Sigmoid colon (tissue), 7 donors: ENCODE measurements around the gene CDK18. TPM values are rescaled to one million over a fixed set of nuclear protein-coding genes. Genes with fewer than 3 reads are reported as not detected.

ENCODE experiments used
- DNase-seq: peaks from one replicate; pipeline ENCODE4 v3.0.0-alpha.2; 2019
- H3K27ac ChIP-seq, 4 donors: fragments of 200-600 bp; sonication (generic); one replicate each; pipeline ENCODE4 v1.5.1; 2016 to 2019; ENCODE audit warnings: mild to moderate bottlenecking in 1 of 4
- H3K27me3 ChIP-seq, 3 donors: fragments of 200-600 bp; sonication (generic); one replicate each; pipeline ENCODE4 v1.5.1; 2019; ENCODE audit warnings: mild to moderate bottlenecking in 1 of 3
- H3K36me3 ChIP-seq, 4 donors: fragments of 200-600 bp; sonication (generic); one replicate each; pipeline ENCODE4 v1.5.1; 2016 to 2019
- H3K4me1 ChIP-seq, 4 donors: fragments of 200-600 bp; sonication (generic); one replicate each; pipeline ENCODE4 v1.5.1; 2017 to 2019
- H3K4me3 ChIP-seq, 4 donors: fragments of 200-600 bp; sonication (generic); one replicate each; pipeline ENCODE4 v1.5.1; 2017 to 2019; ENCODE audit warnings: mild to moderate bottlenecking in 2 of 4, moderate library complexity in 1 of 4
- H3K9me3 ChIP-seq, 4 donors: fragments of 200-600 bp in 3 of 4; sonication (generic) in 3 of 4; one replicate each; pipeline versions ENCODE4 v1.5.1 to v1.6.1; 2013 to 2019
- EP300 ChIP-seq, 4 donors: sonication (generic); formaldehyde crosslinking; IDR thresholded peaks; one replicate each; pipeline ENCODE4 v1.6.1; 2017; ENCODE audit warnings: antibody characterized with exemption in 4 of 4
- POLR2A ChIP-seq, 2 donors: fragments of 450-650 bp; IDR thresholded peaks; one replicate each; pipeline ENCODE4 v1.6.1; 2016; ENCODE audit warnings: antibody characterized with exemption in 2 of 2, mild to moderate bottlenecking in 2 of 2, moderate library complexity in 2 of 2
- POLR2AphosphoS5 ChIP-seq, 4 donors: sonication (generic); formaldehyde crosslinking; IDR thresholded peaks; one replicate each; pipeline ENCODE4 v1.6.1; 2017; ENCODE audit warnings: antibody characterized with exemption in 4 of 4
- WGBS, 2 donors: extraction: QIAGEN DNeasy Blood & Tissue Kit; methylation state at CpG; one replicate each; pipeline ENCODE4 v1.1.7; 2013; 5-methylcytosine and 5-hydroxymethylcytosine counted together
- intact Hi-C: fragments of 100-400 bp; cut with DNase I; formaldehyde crosslinking; loops from one replicate; pipeline ENCODE4 v1.15.1; 2023
- polyA plus RNA-seq, 3 donors: library from polyadenylated mRNA; stranded (reverse); fragments of 200-250 nt; gene quantifications; one replicate each; pipeline ENCODE4 v1.2.3, GENCODE V29; 2013
- total RNA-seq, 4 donors: library from RNA; depleted of rRNA; stranded (reverse); fragments of >200 nt; gene quantifications; one replicate each; pipeline ENCODE4 v1.1.0, GENCODE V29; 2016
- TF ChIP-seq, protein P1 (sequence below), 4 experiments: fragments of 450-650 bp in 3 of 4; fragments of 200-600 bp in 1 of 4; IDR thresholded peaks; one replicate each; pipeline ENCODE4 v1.5.1; 2016 to 2019; ENCODE audit warnings: antibody characterized with exemption in 4 of 4, mild to moderate bottlenecking in 3 of 4, moderate library complexity in 2 of 4
- donor health status: healthy with polysubstance abuse.
- donor health status: Bipolar disorder and iron deficiency.
- donor health status: healthy.

The CDK18 gene
- total and polyA plus RNA-seq, 7 donors = 6.7 to 26.8 (median 13.0) TPM

DNA sequence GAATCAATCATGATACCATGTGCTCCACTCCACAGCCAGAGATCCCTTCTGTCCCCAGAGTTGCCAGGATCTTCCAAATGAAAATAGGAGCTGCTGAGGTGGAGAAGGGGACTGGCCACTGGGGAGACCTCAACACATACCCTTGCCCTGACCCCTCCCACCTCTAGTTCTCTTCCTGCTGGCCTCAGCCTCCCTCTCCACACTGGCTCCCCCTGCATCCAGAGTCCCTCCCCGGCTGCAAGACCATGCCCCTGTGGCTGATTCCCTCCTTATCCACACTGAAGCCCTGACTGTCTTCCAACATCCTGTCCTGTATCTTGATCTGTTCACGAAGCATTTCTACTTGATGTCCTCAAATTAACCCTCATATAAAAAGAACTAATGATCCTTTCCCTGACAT lies 21.1 kb upstream of the CDK18 start:
- no peak overlapping the region for H3K4me3 ChIP-seq
- no peaks in the 10 kb centered on the region for H3K4me1 ChIP-seq
- H3K36me3 ChIP-seq = no peaks in the 10 kb centered on the region
- no peaks in the 10 kb centered on the region for H3K9me3 ChIP-seq
- H3K27me3 ChIP-seq = peaks cover 0 to 45% (median 7%) of the 10 kb centered on the region in 3 donors
- H3K27ac ChIP-seq = no peak overlapping the region
- DNase-seq = no peak
- TF ChIP-seq POLR2A (IDR thresholded peaks at IDR 0.05) (no peak), EP300 (IDR thresholded peaks at IDR 0.05) (no peak), POLR2AphosphoS5 (IDR thresholded peaks at IDR 0.05) (no peak)
- TF ChIP-seq, protein P1, sequence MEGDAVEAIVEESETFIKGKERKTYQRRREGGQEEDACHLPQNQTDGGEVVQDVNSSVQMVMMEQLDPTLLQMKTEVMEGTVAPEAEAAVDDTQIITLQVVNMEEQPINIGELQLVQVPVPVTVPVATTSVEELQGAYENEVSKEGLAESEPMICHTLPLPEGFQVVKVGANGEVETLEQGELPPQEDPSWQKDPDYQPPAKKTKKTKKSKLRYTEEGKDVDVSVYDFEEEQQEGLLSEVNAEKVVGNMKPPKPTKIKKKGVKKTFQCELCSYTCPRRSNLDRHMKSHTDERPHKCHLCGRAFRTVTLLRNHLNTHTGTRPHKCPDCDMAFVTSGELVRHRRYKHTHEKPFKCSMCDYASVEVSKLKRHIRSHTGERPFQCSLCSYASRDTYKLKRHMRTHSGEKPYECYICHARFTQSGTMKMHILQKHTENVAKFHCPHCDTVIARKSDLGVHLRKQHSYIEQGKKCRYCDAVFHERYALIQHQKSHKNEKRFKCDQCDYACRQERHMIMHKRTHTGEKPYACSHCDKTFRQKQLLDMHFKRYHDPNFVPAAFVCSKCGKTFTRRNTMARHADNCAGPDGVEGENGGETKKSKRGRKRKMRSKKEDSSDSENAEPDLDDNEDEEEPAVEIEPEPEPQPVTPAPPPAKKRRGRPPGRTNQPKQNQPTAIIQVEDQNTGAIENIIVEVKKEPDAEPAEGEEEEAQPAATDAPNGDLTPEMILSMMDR (IDR thresholded peaks at IDR 0.05) = no peak
- intact Hi-C loops = no loop called here
- 62 to 68% methylated on average over 2 of the region's 2 CpGs for WGBS, 2 donors

DNA sequence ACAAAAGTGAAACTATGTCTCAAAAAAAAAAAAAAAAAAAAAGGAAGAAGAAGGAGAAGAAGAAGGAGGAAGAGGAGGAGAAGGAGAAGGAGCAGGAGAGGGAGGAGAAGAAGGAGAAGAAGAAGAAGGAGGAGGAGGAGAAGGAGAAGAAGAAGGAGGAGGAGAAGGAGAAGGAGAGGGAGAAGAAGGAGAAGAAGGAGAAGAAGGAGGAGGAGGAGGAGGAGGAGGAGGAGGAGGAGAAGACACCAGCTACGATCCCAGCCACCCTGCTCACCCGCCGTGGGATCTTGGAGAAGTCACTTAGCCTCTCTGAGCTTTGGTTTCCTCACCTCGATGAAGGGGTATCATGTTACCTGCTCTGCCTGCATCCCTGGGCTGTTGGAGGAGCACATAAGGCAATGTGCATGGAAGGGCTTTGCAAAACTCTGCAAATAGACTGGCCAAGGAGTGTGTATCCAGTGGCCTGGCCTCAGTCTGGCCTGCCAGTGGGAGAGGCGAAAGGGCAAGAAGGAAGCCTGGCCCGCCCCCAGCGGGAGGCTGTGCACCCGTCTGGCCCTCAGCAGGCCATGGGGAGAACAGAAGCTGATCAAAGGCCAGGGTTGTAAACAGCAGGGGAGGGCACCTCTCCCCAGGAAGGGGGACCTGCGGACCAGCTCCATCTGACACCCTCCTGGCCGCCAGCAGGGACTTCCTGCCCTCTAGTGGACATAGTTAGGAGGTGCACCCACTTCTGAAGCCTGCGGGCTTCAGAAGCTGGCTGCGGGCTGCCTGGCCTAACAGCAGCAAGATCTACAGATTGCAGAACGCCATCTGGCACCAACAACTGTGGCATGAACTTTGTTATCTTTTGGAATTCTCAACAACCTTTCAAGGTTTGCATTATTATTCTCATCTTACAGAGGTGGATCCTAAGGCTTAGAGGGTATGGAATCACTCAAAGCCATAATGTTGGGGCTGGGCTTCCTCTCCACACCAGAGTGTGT lies 19.2 kb upstream of the CDK18 start:
- no peaks in the 10 kb centered on the region for H3K4me1 ChIP-seq
- H3K27ac ChIP-seq = no peak overlapping the region
- H3K36me3 ChIP-seq = no peaks in the 10 kb centered on the region
- intact Hi-C loops = loop anchor here (1.0 to 5.0 kb wide), 3 partner anchors 43 to 131 kb away; no protein-coding TSS in a partner anchor
- no peaks in the 10 kb centered on the region for H3K9me3 ChIP-seq
- H3K4me3 ChIP-seq = no peak overlapping the region
- TF ChIP-seq POLR2AphosphoS5 (IDR thresholded peaks at IDR 0.05) (no peak), POLR2A (IDR thresholded peaks at IDR 0.05) (no peak), EP300 (IDR thresholded peaks at IDR 0.05) (no peak)
- TF ChIP-seq, protein P1 (IDR thresholded peaks at IDR 0.05) = peak; percentile 72 to 95 (median 88)
- 25 to 31% methylated on average over 13 of the region's 13 CpGs for WGBS, 2 donors
- peak; percentile 75 for DNase-seq
- H3K27me3 ChIP-seq = peaks cover 0 to 44% (median 7%) of the 10 kb centered on the region in 3 donors

DNA sequence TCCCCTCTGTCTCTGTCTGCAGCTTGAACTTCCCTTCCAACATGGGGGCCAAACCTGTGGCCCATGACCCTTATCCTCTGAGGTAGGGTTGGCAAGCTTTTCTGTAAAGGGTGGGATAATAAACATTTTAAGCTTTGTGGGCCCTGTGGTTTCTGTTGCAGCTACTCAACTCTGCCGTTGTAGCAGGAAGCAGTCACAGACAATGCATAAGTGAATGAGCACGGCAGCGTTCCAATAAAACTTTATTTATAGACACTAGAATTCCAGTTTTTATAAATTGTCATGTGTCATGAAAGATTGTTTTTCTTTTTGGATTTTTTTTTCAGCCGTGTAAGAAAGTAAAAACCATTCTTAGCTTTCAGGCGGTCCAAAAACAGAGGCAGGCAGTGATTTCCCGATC lies 18.2 kb upstream of the CDK18 start:
- WGBS, 2 donors = 83 to 87% methylated on average over 6 of the region's 6 CpGs
- H3K27me3 ChIP-seq = peaks cover 0 to 35% (median 0%) of the 10 kb centered on the region in 3 donors
- no peak for TF ChIP-seq POLR2A (IDR thresholded peaks at IDR 0.05)
- TF ChIP-seq EP300 (IDR thresholded peaks at IDR 0.05) = no peak
- TF ChIP-seq, protein P1 (IDR thresholded peaks at IDR 0.05) = no peak
- TF ChIP-seq POLR2AphosphoS5 (IDR thresholded peaks at IDR 0.05) = no peak
- H3K4me1 ChIP-seq = no peaks in the 10 kb centered on the region
- H3K27ac ChIP-seq = no peak overlapping the region
- no peaks in the 10 kb centered on the region for H3K9me3 ChIP-seq
- no peak for DNase-seq
- H3K4me3 ChIP-seq = no peak overlapping the region
- intact Hi-C loops = loop anchor here (5.0 kb wide), 1 partner anchor 44 kb away; no protein-coding TSS in a partner anchor
- no peaks in the 10 kb centered on the region for H3K36me3 ChIP-seq

DNA sequence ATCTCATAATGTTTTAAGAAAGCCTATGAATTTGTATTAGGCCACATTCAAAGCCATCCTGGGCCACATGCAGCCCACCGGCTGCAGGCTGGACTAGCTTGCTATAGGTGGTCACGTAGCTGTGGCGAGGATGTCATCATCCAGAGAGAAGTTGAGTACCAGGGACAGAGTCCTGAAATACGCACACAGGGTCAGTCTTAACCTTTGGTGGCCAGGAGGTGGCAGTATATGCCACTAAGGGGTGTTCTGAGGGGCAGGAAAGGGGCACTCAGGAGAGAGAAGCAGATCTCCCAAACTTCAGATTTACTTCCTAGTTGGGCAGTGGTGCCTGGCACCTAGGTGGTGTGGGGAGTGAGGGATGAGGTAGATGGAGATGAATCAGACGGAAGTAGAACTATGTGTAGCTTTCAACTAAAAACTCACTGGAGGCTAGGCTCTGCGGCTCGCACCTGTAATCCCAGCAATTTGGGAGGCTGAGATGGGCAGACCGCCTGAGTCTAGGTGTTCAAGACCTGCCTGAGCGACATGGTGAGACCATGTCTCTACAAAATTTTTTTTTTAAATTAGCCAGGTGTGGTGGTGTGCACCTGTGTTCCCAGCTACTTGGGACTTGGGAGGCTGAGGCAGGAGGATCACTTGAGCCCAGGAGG lies 16.3 kb upstream of the CDK18 start:
- intact Hi-C loops = loop anchor here (1.0 to 5.0 kb wide), 2 partner anchors 36 to 46 kb away; no protein-coding TSS in a partner anchor
- Histone ChIP-seq H3K27me3 (peaks cover 0 to 16% (median 0%) of the 10 kb centered on the region in 3 donors), H3K4me3 (no peak overlapping the region), H3K9me3 (no peaks in the 10 kb centered on the region), H3K4me1 (peaks cover 0 to 14% (median 10%) of the 10 kb centered on the region in 4 donors), H3K36me3 (no peaks in the 10 kb centered on the region), H3K27ac (no peak overlapping the region)
- peak; percentile 73 for DNase-seq
- 35 to 40% methylated on average over 9 of the region's 9 CpGs for WGBS, 2 donors
- TF ChIP-seq, protein P1 (IDR thresholded peaks at IDR 0.05) = peak; percentile 82 to 91 (median 86)
- no peak for TF ChIP-seq POLR2A (IDR thresholded peaks at IDR 0.05)
- no peak for TF ChIP-seq POLR2AphosphoS5 (IDR thresholded peaks at IDR 0.05)
- TF ChIP-seq EP300 (IDR thresholded peaks at IDR 0.05) = no peak
